ENCODE data around the gene PTGS1. TPM values are rescaled to one million over a fixed set of nuclear protein-coding genes. Genes with fewer than 3 reads are reported as not detected.

PTGS1 gene
- total RNA-seq, 1 experiment from 2014 or later = 61.2 TPM

GRCh38 chr9:122367065-122367464 is 3.8 kb upstream of the PTGS1 start:
- no peaks in the 10 kb centered on the region for H3K36me3 ChIP-seq (ENCODE audit: control insufficient read depth, insufficient read depth, low read length)
- ChIA-PET POLR2A (no interaction called here), CTCF (no interaction called here)
- no peak overlapping the region for H3K4me3 ChIP-seq (ENCODE audit: low read depth in 2 of 2, low read length in 2 of 2)
- no peak for DNase-seq (ENCODE audit: low read depth, low spot score)
- BruUV-seq (replicated peaks) = no TSS peak
- no peak for TF ChIP-seq POLR2AphosphoS5 (IDR thresholded peaks at IDR 0.05; ENCODE audit: low read depth, low read length)
- TF ChIP-seq REST (IDR thresholded peaks at IDR 0.05; ENCODE audit: insufficient read depth in 1 of 2, low read depth in 2 of 2, low read length in 1 of 2) = no peak
- no peak for TF ChIP-seq TCF7L2 (IDR thresholded peaks at IDR 0.05; ENCODE audit: low read depth, low read length)
- TF ChIP-seq CTCF (IDR thresholded peaks at IDR 0.05) = no peak
- no peak for TF ChIP-seq SIN3A (IDR thresholded peaks at IDR 0.05; ENCODE audit: borderline replicate concordance, insufficient read depth, low read depth, low read length)
- no peak for ATAC-seq
- intact Hi-C loops (cut with micrococcal nuclease; ENCODE audit: unreplicated experiment) (no loop called here), in situ Hi-C loops (cut with HindIII; ENCODE audit: low pct_unique_long_range_greater_than_20kb, low sequenced_read_pairs) (no loop called here)
- no peaks in the 10 kb centered on the region for H3K9me3 ChIP-seq (ENCODE audit: control insufficient read depth, insufficient read depth, low read depth, low read length)
- H3K27me3 ChIP-seq (ENCODE audit: control insufficient read depth, insufficient read depth, low read length) = no peaks in the 10 kb centered on the region
- H3K27ac ChIP-seq (ENCODE audit: low read length) = peak overlapping the region; percentile 3; the same call in 1 of the 2 replicates
- H3K4me1 ChIP-seq (ENCODE audit: control insufficient read depth, insufficient read depth, low read length) = no peaks in the 10 kb centered on the region; the same call in 1 of the 2 replicates

DNA sequence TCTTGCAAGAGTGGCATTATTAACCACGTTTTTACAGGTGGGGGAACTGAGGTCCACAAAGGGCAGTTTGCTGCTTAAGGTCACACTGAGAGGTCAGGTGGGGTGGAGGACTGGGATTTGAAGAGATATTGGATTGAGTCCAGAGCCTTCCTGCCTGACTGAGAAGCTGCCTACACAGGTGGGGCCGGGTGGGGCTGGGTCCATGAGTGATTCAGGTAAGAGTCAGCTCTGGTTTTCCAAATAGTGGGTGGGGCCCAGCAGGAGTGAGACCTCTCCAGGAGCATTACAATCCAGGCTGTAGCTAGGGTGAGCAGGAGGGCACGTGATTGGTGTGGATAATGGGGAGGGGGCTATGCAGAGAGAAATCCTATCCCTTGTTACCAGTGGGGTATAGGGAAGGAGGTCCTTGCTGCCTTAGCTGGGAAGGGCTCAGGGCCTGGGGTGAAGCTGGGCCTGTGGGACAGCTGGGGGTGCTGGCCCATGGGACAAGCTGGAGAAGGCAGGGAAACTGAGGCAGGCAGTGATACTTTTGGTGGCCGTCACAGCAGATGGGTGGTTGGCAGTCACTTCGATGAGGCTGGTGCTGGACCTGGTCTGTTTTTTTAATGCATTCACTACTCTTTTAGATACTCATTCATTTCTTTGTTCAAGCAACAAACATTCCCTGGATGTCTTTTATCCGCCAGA is 2.9 kb upstream of the PTGS1 start:
- Histone ChIP-seq H3K27ac (ENCODE audit: low read length) (no peak overlapping the region; the same call in 1 of the 2 replicates), H3K9me3 (ENCODE audit: control insufficient read depth, insufficient read depth, low read depth, low read length) (no peaks in the 10 kb centered on the region), H3K27me3 (ENCODE audit: control insufficient read depth, insufficient read depth, low read length) (no peaks in the 10 kb centered on the region), H3K36me3 (ENCODE audit: control insufficient read depth, insufficient read depth, low read length) (no peaks in the 10 kb centered on the region), H3K4me3 (ENCODE audit: low read depth in 2 of 2, low read length in 2 of 2) (no peak overlapping the region), H3K4me1 (ENCODE audit: control insufficient read depth, insufficient read depth, low read length) (no peaks in the 10 kb centered on the region; the same call in 1 of the 2 replicates)
- ChIA-PET POLR2A (no interaction called here), CTCF (no interaction called here)
- ATAC-seq (no peak), DNase-seq (ENCODE audit: low read depth, low spot score) (no peak)
- intact Hi-C loops (cut with micrococcal nuclease; ENCODE audit: unreplicated experiment) = no loop called here
- BruUV-seq (replicated peaks) = no TSS peak
- TF ChIP-seq POLR2AphosphoS5 (IDR thresholded peaks at IDR 0.05; ENCODE audit: low read depth, low read length) = no peak
- TF ChIP-seq TCF7L2 (IDR thresholded peaks at IDR 0.05; ENCODE audit: low read depth, low read length) = no peak
- TF ChIP-seq CTCF (IDR thresholded peaks at IDR 0.05) = no peak
- TF ChIP-seq SIN3A (IDR thresholded peaks at IDR 0.05; ENCODE audit: borderline replicate concordance, insufficient read depth, low read depth, low read length) = no peak
- TF ChIP-seq REST (IDR thresholded peaks at IDR 0.05; ENCODE audit: insufficient read depth in 1 of 2, low read depth in 2 of 2, low read length in 1 of 2) = no peak
- in situ Hi-C loops (cut with HindIII; ENCODE audit: low pct_unique_long_range_greater_than_20kb, low sequenced_read_pairs) = no loop called here
